Thyroid gland (tissue), 4 donors: Measurements from ENCODE around the gene UTP18.

Experiments used
- CTCF ChIP-seq, 6 experiments: fragments of 200-600 bp in 3 of 6; fragments of 450-650 bp in 3 of 6; sonication (generic) in 3 of 6; IDR thresholded peaks; one replicate each; pipeline ENCODE4 v1.5.1; 2016 to 2019; ENCODE audit warnings: antibody characterized with exemption in 6 of 6, mild to moderate bottlenecking in 2 of 6, inconsistent platforms in 1 of 6, moderate library complexity in 1 of 6
- POLR2A ChIP-seq, 2 donors: fragments of 450-650 bp; IDR thresholded peaks; one replicate each; pipeline ENCODE4 v1.6.1; 2017; ENCODE audit warnings: antibody characterized with exemption in 2 of 2, mild to moderate bottlenecking in 2 of 2, moderate library complexity in 1 of 2

DNA sequence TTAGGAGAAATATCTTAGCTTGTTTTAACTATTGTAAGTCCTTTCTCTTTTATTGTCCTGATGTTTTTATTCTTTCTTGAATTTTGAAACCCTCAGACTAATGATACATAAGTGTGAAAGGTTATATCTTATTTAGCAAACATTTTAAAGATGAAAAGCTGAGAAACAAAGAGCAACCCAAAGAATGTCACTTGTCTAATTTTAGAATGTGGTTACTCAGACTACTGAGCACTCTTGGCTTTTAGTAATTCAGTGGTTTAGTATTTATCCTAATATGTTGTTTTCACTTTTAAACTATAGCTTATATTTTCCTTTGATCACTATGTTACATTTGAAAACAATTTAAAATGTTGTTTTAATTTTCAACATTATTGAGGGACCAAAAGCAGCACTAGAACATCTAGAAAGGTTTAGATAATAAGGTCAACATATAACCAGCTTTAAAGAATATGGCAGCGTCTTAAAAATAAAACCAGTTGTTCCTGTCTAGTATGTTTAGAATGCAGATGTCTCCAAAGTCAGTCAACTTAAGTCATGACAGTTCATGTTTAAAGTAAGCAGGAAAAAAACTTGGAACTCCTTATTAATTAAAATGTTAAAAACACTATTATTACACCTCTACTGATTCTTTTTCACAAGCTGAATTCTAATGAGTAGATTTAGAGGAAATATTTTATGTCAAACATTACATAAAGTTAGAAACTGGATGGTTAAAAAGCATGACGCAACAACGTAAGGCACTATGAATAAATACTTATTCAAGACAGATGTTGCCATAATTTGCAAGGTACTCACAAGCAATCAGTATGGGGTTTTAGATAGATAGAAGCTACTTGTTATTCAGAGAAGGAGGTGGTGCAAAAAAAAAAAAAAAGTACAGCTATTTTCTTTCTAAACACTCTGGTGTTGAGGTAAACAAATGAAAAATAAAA, 2.9 kb upstream of the UTP18 start:
- no peak for TF ChIP-seq POLR2A (IDR thresholded peaks at IDR 0.05)
- no peak for TF ChIP-seq CTCF (IDR thresholded peaks at IDR 0.05)
